OCI-LY3 (cell line): ENCODE results near the gene PIEZO2.
A peak's percentile ranks its signal among the peaks of the same experiment; 100 is the strongest.
"Not testable (repeated sequence)": the region's sequence is repeated elsewhere in the genome, so short reads cannot be mapped to it uniquely, and the experiment has no call there.

Experiments
- H2AFZ ChIP-seq: fragments of 200-600, 300-600 bp; shearing (Covaris generic); 2 replicates; pipeline ENCODE4 v1.6.0; 2014; ENCODE audit warnings: antibody characterized with exemption, low read depth, low read length
- H3K27ac ChIP-seq: fragments of 200-600, 300-600 bp; sonication (generic); 2 replicates; pipeline ENCODE4 v1.5.1; 2014; ENCODE audit warnings: mild to moderate bottlenecking, low read length, moderate library complexity, mixed read lengths
- H3K27me3 ChIP-seq: fragments of 200-600, 300-600 bp; sonication (generic); 2 replicates; pipeline ENCODE4 v1.6.1; 2014; ENCODE audit warnings: low read depth, low read length, mixed read lengths
- H3K36me3 ChIP-seq: fragments of 200-600, 300-600 bp; sonication (generic); replicated peaks from 2 replicates; pipeline ENCODE3; 2014; ENCODE audit warnings: low read depth, low read length, mixed read lengths
- H3K4me1 ChIP-seq: fragments of 300-600, 200-600 bp; sonication (generic); 2 replicates; pipeline ENCODE4 v1.6.1; 2014; ENCODE audit warnings: low read length, mixed read lengths
- H3K4me2 ChIP-seq: fragments of 200-600, 300-600 bp; sonication (generic); 2 replicates; pipeline ENCODE4 v1.6.1; 2014; ENCODE audit warnings: low read length, mixed read lengths
- H3K4me3 ChIP-seq: fragments of 300-600, 200-600 bp; sonication (generic); 2 replicates; pipeline ENCODE4 v1.5.1; 2014; ENCODE audit warnings: antibody characterized with exemption, mild to moderate bottlenecking, low read length, moderate library complexity
- H3K79me2 ChIP-seq: fragments of 300-600, 200-600 bp; shearing (Covaris generic); 2 replicates; pipeline ENCODE4 v1.6.1; 2014; ENCODE audit warnings: mild to moderate bottlenecking, low read length, mixed read lengths
- H3K9ac ChIP-seq: fragments of 300-600, 200-600 bp; shearing (Covaris generic); 2 replicates; pipeline ENCODE4 v1.6.0; 2014; ENCODE audit warnings: mild to moderate bottlenecking, low read length, moderate library complexity
- H3K9me3 ChIP-seq: fragments of 200-600, 300-600 bp; shearing (Covaris generic); 2 replicates; pipeline ENCODE4 v1.6.1; 2014; ENCODE audit warnings: low read length, mixed read lengths; ENCODE audit not compliant: insufficient read depth
- H4K20me1 ChIP-seq: fragments of 200-600, 300-600 bp; sonication (generic); 2 replicates; pipeline ENCODE4 v1.6.1; 2016; ENCODE audit warnings: low read length, mixed read lengths; ENCODE audit not compliant: insufficient read depth
- CTCF ChIP-seq: fragments of 200-600, 300-600 bp; sonication (generic); IDR thresholded peaks from 2 replicates; pipeline ENCODE4 v1.5.1; 2014; ENCODE audit warnings: antibody characterized with exemption, low read length, low read depth
- EZH2phosphoT487 ChIP-seq: fragments of 200-600 bp; shearing (Covaris generic); IDR thresholded peaks from 2 replicates; pipeline ENCODE4 v1.6.1; 2018; ENCODE audit warnings: antibody characterized with exemption, mixed run types, low read depth

Gene PIEZO2

GRCh38 chr18:10935588-10935987 lies 213.8 kb downstream of the PIEZO2 start:
- H2AFZ ChIP-seq: no peak overlapping the region
- H3K4me1 ChIP-seq: no peaks in the 10 kb centered on the region
- H3K4me3 ChIP-seq: no peak overlapping the region
- no peaks in the 10 kb centered on the region for H3K36me3 ChIP-seq
- no peaks in the 10 kb centered on the region for H4K20me1 ChIP-seq
- H3K4me2 ChIP-seq: no peak overlapping the region
- TF ChIP-seq EZH2phosphoT487 (no peak), CTCF (no peak)
- no peaks in the 10 kb centered on the region for H3K27me3 ChIP-seq
- H3K27ac ChIP-seq: no peak overlapping the region
- H3K79me2 ChIP-seq: no peaks in the 10 kb centered on the region
- H3K9ac ChIP-seq: no peak overlapping the region
- no peaks in the 10 kb centered on the region for H3K9me3 ChIP-seq

GRCh38 chr18:10933648-10934047 lies 215.7 kb downstream of the PIEZO2 start:
- H3K79me2 ChIP-seq, H4K20me1 ChIP-seq: not testable (repeated sequence)

GRCh38 chr18:10930076-10930475 lies 219.3 kb downstream of the PIEZO2 start:
- Histone ChIP-seq H3K79me2 (no peaks in the 10 kb centered on the region), H3K36me3 (no peaks in the 10 kb centered on the region), H3K4me2 (no peak overlapping the region), H2AFZ (no peak overlapping the region), H4K20me1 (no peaks in the 10 kb centered on the region), H3K27me3 (no peaks in the 10 kb centered on the region), H3K9ac (no peak overlapping the region), H3K27ac (no peak overlapping the region), H3K4me3 (no peak overlapping the region), H3K9me3 (no peaks in the 10 kb centered on the region), H3K4me1 (peaks cover 14% of the 10 kb centered on the region)
- TF ChIP-seq CTCF: no peak
- no peak for TF ChIP-seq EZH2phosphoT487

More at GRCh38 chr18:10933648-10934047, 215.7 kb downstream of the PIEZO2 start:
- H2AFZ ChIP-seq, H3K27me3 ChIP-seq, H3K4me2 ChIP-seq, H3K4me3 ChIP-seq, H3K9me3 ChIP-seq, H3K36me3 ChIP-seq, H3K27ac ChIP-seq, H3K4me1 ChIP-seq, H3K9ac ChIP-seq: not testable (repeated sequence)

GRCh38 chr18:10928772-10929373 lies 220.5 kb downstream of the PIEZO2 start:
- H3K4me3 ChIP-seq: no peak overlapping the region
- H3K4me2 ChIP-seq: peak overlapping the region; percentile 61
- no peaks in the 10 kb centered on the region for H3K79me2 ChIP-seq
- no peak overlapping the region for H2AFZ ChIP-seq
- no peak for TF ChIP-seq EZH2phosphoT487
- no peak for TF ChIP-seq CTCF
- H3K36me3 ChIP-seq: no peaks in the 10 kb centered on the region
- H3K4me1 ChIP-seq: peaks cover 14% of the 10 kb centered on the region
- H3K27me3 ChIP-seq: 0 out of 2 replicates have a peak, but pooled peaks cover 5% of the 10 kb centered on the region
- no peak overlapping the region for H3K27ac ChIP-seq
- H4K20me1 ChIP-seq: no peaks in the 10 kb centered on the region
- no peaks in the 10 kb centered on the region for H3K9me3 ChIP-seq
- no peak overlapping the region for H3K9ac ChIP-seq
